ENCODE results near the gene ZSWIM6.

Gene ZSWIM6

GRCh38 chr5:61482980-61483379 lies 150.9 kb downstream of the ZSWIM6 start:
- DNase-seq (ENCODE audit: low read depth): no peak

GRCh38 chr5:61486476-61486875 lies 154.4 kb downstream of the ZSWIM6 start:
- DNase-seq (ENCODE audit: low read depth): no peak

GRCh38 chr5:61489574-61489973 lies 157.5 kb downstream of the ZSWIM6 start:
- DNase-seq (ENCODE audit: low read depth): no peak

GRCh38 chr5:61491861-61492260 lies 159.8 kb downstream of the ZSWIM6 start:
- no peak for DNase-seq (ENCODE audit: low read depth)

- DNase-seq (ENCODE audit: low read depth): no peak
Measured at GRCh38 chr5:61493973-61494372, 161.9 kb downstream of the ZSWIM6 start.

GRCh38 chr5:61496446-61496845 lies 164.4 kb downstream of the ZSWIM6 start:
- no peak for DNase-seq (ENCODE audit: low read depth)

- no peak for DNase-seq (ENCODE audit: low read depth)
Measured at GRCh38 chr5:61496860-61497259, 164.8 kb downstream of the ZSWIM6 start.

- no peak for DNase-seq (ENCODE audit: low read depth)
Measured at GRCh38 chr5:61498121-61498520, 166.1 kb downstream of the ZSWIM6 start.

- DNase-seq (ENCODE audit: low read depth): no peak
Measured at GRCh38 chr5:61501971-61502370, 169.9 kb downstream of the ZSWIM6 start.

- no peak for DNase-seq (ENCODE audit: low read depth)
Measured at GRCh38 chr5:61504143-61504770, 172.2 kb downstream of the ZSWIM6 start.

- no peak for DNase-seq (ENCODE audit: low read depth)
Measured at GRCh38 chr5:61505281-61505680, 173.2 kb downstream of the ZSWIM6 start.

GRCh38 chr5:61507232-61507631 lies 175.2 kb downstream of the ZSWIM6 start:
- DNase-seq (ENCODE audit: low read depth): no peak

- no peak for DNase-seq (ENCODE audit: low read depth)
Measured at GRCh38 chr5:61516946-61517345, 184.9 kb downstream of the ZSWIM6 start.

- DNase-seq (ENCODE audit: low read depth): no peak
Measured at GRCh38 chr5:61519728-61520277, 187.7 kb downstream of the ZSWIM6 start.

- DNase-seq (ENCODE audit: low read depth): no peak
Measured at GRCh38 chr5:61523073-61523472, 191.0 kb downstream of the ZSWIM6 start.

- no peak for DNase-seq (ENCODE audit: low read depth)
Measured at GRCh38 chr5:61523997-61524396, 191.9 kb downstream of the ZSWIM6 start.

- no peak for DNase-seq (ENCODE audit: low read depth)
Measured at GRCh38 chr5:61525512-61526206, 193.6 kb downstream of the ZSWIM6 start.

- DNase-seq (ENCODE audit: low read depth): no peak
Measured at GRCh38 chr5:61526207-61526519, 194.1 kb downstream of the ZSWIM6 start.

GRCh38 chr5:61532983-61533382 lies 200.9 kb downstream of the ZSWIM6 start:
- DNase-seq (ENCODE audit: low read depth): no peak

- DNase-seq (ENCODE audit: low read depth): no peak
Measured at GRCh38 chr5:61534481-61535267, 202.6 kb downstream of the ZSWIM6 start.

GRCh38 chr5:61535828-61536227 lies 203.8 kb downstream of the ZSWIM6 start:
- DNase-seq (ENCODE audit: low read depth): no peak

GRCh38 chr5:61536922-61537321 lies 204.9 kb downstream of the ZSWIM6 start:
- DNase-seq (ENCODE audit: low read depth): no peak

Measured in CMK (cell line).